Fibroblast of the aortic adventitia (primary cell): Measurements from ENCODE around the gene CCT4. TPM values are rescaled to one million over a fixed set of nuclear protein-coding genes. Genes with fewer than 3 reads are reported as not detected.
"Not testable (repeated sequence)": the region's sequence is repeated elsewhere in the genome, so short reads cannot be mapped to it uniquely, and the experiment has no call there.

ENCODE experiments used
- DNase-seq: peaks from one replicate; pipeline ENCODE4 v3.0.0-alpha.2; 2010; ENCODE audit warnings: low read depth
- H3K4me3 ChIP-seq: 2 replicates; pipeline ENCODE4 v1.5.1; 2011; ENCODE audit warnings: low read depth, mild to moderate bottlenecking, control low read depth, low read length, moderate library complexity
- total RNA-seq: library from RNA; depleted of rRNA; stranded (reverse); fragments of >200 nt; gene quantifications from 2 replicates; pipeline ENCODE4 v1.2.3, GENCODE V29; 2012; ENCODE audit warnings: low replicate concordance
- TF ChIP-seq, protein P1 (sequence below): IDR thresholded peaks from 2 replicates; pipeline ENCODE4 v1.5.1; 2011; ENCODE audit warnings: mild to moderate bottlenecking, low read length, control low read depth, inconsistent platforms; ENCODE audit not compliant: insufficient read depth

Gene CCT4
- total RNA-seq, 1 donor = 145 TPM

DNA sequence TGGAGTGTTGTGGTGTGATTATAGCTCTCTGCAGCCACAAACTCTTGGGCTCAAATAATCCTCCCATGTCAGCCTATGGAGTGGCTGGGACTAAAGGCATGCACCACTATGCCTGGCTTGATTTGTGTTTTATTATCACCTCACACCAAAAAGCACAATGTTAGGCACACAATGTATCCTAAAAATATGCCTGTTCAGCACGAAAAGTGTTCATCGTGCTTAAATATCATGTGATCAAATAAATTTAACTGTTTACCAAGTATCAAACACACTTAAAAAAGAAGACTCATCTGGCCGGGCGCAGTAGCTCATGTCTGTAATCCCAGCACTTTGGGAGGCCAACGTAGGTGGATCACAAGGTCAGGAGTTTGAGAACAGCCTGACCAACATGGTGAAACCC lies 5.6 kb downstream of the CCT4 start:
- no peak for DNase-seq
- TF ChIP-seq, protein P1, sequence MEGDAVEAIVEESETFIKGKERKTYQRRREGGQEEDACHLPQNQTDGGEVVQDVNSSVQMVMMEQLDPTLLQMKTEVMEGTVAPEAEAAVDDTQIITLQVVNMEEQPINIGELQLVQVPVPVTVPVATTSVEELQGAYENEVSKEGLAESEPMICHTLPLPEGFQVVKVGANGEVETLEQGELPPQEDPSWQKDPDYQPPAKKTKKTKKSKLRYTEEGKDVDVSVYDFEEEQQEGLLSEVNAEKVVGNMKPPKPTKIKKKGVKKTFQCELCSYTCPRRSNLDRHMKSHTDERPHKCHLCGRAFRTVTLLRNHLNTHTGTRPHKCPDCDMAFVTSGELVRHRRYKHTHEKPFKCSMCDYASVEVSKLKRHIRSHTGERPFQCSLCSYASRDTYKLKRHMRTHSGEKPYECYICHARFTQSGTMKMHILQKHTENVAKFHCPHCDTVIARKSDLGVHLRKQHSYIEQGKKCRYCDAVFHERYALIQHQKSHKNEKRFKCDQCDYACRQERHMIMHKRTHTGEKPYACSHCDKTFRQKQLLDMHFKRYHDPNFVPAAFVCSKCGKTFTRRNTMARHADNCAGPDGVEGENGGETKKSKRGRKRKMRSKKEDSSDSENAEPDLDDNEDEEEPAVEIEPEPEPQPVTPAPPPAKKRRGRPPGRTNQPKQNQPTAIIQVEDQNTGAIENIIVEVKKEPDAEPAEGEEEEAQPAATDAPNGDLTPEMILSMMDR = no peak
- H3K4me3 ChIP-seq = no peak overlapping the region

- H3K4me3 ChIP-seq, DNase-seq: not testable (repeated sequence)
Measured at GRCh38 chr2:61879351-61879750, 9.1 kb downstream of the CCT4 start.

GRCh38 chr2:61878761-61879160 lies 9.7 kb downstream of the CCT4 start:
- TF ChIP-seq, protein P1 = no peak
- no peak for DNase-seq
- no peak overlapping the region for H3K4me3 ChIP-seq

DNA sequence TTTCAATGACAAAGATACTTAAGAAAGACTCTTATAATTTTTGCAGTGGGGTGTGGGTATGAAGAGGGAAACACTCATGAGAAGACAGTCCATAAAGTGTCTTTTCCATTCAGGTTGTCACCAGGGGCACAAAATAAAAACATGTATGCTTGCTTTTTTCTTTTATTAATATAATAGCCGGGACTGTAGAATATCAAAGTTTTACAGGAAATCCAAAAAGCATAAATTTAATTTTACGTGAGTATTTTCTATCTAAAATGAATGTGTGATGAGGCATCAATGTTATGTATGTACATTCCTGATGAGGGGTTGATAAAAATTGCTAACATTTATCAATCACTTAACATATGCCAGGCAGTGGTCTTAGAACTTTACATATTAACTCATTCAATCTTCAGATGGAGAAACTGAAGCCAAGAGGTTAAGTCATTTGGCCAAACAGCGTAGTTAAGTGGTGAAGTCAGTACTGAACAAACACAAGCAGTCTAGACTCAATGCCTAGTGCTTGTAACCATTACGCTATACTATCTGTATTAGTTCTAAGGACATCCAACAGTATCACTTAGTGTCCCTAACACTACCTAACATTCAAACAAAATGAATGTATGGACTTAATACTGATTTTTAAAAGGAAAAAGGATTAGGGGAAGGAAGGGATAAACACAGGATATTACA lies 10.7 kb downstream of the CCT4 start:
- H3K4me3 ChIP-seq = no peak overlapping the region
- DNase-seq = no peak
- TF ChIP-seq, protein P1 = no peak

DNA sequence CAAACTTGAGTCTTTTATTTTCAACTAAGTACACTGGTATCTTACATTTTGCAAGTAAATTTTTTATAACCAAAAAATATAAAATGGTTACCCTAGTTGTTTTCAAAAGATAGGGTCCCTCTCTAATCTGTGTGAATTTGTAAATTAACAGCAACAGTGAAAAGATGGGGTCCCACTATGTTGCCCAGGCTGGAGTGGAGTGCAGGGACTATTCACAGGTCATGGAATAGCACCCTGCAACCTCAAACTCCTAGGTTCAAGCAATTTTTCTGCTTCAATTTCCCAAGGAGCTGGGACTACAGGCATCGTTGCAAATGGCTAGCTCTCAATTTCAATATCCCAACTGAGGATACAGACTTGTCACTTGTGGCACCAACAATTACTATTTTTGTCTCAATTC lies 12.1 kb downstream of the CCT4 start:
- no peak for DNase-seq
- TF ChIP-seq, protein P1 = no peak
- H3K4me3 ChIP-seq = no peak overlapping the region

DNA sequence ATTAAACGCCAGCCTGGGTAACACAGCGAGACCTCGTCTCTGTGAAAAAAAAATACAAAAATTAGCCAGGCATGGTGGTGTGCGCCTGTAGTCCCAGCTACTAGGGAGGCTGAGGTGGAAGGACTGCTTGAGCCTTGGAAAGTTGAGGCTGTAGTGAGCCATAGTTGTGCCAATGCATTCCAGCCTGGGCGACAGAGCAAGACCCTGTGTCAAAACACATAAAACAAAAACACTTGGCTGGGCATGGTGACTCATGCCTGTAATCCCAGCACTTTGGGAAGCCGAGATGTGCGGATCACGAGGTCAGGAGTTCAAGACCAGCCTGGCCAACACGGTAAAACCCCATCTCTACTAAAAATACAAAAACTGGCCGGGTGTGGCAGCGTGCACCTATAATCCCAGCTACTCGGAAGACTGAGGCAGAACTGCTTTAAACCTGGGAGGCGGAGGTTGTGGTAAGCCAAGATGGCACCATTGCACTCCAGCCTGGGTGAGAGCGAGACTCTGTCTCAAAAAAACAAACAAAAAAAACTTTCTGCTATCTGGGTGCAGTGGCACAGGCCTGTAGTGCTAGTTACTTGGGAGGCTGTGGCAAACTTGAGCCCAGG lies 21.9 kb downstream of the CCT4 start:
- H3K4me3 ChIP-seq, DNase-seq: not testable (repeated sequence)

- H3K4me3 ChIP-seq = no peak overlapping the region
- TF ChIP-seq, protein P1 = no peak
- no peak for DNase-seq
Measured at GRCh38 chr2:61862085-61862484, 26.4 kb downstream of the CCT4 start.

DNA sequence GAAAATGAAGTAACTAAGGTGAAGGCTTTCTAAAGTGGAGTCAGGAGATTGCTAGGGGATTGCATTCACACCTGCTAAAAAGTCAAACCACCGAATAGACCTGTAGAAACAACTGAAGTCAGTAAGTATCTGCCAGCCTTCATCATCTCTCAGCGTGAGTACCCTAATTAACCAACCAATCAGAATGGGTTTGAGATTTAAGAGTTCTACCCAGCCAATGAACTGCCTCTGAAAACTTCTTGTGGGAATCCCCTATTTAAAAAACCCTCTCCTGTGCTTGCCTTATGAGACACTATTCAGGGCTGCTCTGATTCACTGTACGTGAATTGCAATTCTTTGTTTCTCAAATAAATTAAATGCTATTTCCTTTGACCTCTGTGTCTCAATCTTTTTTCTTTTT lies 31.2 kb downstream of the CCT4 start:
- H3K4me3 ChIP-seq = no peak overlapping the region
- TF ChIP-seq, protein P1 = no peak
- DNase-seq = no peak
